HG03064 (cell line): ENCODE data around the gene CACNA1D.

Experiments
- ATAC-seq: cut with Tn5 transposase; IDR thresholded peaks from one replicate; pipeline ENCODE4 v1.9.1; 2021; ENCODE audit warnings: low read depth; ENCODE audit not compliant: unreplicated experiment

The CACNA1D gene

DNA sequence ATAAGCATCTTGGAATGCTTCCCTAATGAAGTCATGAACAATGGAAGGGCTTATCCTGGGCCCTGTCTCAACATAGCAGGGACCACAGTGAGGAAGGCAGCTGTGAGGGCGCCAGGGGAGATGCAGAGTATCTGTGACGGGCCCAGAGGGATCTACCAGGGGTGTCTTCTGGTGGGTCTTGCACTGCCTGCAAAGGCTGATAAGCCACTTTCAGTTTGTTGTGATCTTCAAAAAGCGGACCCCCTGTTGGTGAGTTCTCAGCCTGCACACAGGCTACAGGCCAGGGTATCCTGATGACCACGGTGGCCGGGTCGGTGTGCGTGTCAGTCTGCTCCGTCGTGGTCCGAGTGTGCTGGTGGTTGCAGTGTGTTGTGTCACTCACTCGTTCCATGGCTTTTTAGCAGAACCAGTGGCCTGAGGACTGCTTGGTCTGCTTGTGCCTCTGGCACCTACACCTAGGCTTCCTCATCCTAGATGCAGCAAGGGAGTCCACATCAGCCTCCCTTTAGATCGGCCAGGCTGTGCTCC is 305.0 kb downstream of the CACNA1D start:
- ATAC-seq: no peak

DNA sequence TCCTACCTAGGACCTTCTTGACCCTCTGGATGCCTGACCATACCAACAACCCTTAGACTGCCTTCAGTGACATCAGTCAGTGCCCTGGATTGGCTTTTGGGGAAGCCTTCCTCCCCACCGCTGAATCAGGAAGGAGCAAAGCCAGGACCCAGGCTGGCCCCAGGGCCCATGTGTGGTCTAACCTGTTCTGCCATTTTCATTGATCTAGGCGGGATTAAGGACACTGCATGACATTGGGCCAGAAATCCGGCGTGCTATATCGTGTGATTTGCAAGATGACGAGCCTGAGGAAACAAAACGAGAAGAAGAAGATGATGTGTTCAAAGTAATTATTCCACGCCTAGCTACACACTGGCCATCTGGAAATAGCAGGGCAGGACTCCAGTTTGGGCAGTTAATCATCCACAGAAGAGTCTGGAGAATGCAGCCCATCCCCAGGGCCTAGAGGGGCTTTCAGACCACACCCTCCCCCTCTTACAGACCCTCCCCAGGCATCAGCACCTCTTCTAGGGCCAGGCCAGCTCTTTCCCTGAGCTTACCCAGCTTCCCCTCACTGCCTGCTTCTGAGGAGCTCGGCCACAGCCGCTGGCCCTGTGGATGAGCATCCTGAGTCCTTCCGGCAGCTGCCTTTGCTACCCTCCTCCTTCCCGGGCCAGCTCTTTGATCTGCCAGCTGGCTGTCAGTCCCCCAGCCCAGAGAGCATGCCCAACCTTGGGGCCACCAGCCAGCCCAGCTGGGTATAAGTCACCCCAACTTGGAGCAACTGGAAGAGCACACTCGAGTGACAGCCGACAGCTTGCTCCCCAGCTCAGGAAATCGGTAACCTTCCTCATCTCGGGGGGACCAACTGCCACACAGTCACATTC is 305.9 kb downstream of the CACNA1D start:
- ATAC-seq: no peak

DNA sequence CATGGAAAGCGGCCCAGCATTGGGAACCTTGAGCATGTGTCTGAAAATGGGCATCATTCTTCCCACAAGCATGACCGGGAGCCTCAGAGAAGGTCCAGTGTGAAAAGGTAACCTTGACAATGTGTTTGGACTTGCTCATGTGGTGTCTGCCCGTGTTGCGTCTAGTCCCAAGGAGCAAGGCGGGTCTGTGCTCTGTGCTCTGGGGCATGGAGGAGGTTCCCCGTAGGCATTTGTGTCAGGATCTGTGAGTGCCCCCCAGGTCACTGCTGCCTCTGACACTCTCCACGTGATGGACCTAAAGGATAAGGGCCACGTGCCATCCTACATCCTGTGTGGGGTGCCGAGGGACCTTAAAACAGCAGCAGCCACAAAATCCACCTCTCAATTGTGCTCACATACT is 306.9 kb downstream of the CACNA1D start:
- ATAC-seq: no peak

DNA sequence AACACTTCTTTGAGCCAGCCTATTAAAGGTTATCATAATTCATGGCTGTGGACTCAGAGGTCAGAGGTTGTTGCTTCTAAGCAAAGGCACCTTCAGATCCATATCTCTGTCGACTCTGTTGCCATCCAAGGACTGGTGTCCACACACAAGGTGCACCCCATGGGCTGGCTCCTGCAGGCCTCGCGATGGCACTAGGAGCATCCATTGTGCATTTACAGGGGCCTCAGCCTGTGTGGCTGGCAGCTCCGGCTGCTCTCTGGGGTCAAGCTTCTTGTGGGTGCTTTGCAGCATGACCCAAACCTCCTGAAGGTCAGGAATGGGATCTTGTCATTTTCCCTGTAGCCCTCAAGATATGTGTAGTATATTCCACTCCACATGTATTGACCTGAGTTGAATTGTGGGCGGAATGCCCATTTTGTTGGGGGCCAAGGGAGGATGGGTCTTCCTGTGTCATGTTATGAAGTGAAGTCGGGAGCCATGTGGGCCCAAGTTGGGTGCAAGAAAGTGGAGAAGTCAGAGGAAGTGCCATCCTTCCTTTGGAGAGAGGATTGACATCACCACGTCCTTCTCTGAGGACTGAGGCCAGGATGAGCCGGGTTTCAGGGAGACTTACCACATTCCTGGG is 308.0 kb downstream of the CACNA1D start:
- ATAC-seq: no peak

DNA sequence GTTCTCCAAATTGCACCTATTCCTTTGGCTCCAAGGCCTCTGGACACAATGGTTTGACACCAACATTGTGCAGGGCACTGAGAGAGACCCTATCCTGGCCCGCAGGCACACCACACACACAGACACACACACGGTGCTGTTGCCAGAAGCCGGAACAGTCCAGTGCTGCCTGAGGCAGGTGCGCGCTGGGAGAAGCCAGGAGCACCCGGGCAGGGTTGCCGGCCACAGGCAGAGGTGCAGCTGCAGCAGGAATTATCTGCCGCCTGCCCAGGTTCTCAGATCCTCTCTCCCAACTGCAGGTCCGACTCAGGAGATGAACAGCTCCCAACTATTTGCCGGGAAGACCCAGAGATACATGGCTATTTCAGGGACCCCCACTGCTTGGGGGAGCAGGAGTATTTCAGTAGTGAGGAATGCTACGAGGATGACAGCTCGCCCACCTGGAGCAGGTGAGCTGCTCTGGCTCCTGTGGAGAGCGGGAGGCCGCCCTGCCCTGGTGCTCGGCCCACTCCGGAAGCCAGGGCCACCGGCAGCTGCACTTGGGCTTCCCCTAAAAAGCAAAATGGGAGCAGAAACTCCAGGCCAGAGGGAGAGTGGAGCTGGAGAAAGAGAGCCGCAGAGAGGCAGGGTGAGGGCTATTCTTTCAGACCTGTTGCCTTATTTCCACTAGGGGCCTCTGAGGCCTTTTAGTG is 308.9 kb downstream of the CACNA1D start:
- ATAC-seq: no peak

DNA sequence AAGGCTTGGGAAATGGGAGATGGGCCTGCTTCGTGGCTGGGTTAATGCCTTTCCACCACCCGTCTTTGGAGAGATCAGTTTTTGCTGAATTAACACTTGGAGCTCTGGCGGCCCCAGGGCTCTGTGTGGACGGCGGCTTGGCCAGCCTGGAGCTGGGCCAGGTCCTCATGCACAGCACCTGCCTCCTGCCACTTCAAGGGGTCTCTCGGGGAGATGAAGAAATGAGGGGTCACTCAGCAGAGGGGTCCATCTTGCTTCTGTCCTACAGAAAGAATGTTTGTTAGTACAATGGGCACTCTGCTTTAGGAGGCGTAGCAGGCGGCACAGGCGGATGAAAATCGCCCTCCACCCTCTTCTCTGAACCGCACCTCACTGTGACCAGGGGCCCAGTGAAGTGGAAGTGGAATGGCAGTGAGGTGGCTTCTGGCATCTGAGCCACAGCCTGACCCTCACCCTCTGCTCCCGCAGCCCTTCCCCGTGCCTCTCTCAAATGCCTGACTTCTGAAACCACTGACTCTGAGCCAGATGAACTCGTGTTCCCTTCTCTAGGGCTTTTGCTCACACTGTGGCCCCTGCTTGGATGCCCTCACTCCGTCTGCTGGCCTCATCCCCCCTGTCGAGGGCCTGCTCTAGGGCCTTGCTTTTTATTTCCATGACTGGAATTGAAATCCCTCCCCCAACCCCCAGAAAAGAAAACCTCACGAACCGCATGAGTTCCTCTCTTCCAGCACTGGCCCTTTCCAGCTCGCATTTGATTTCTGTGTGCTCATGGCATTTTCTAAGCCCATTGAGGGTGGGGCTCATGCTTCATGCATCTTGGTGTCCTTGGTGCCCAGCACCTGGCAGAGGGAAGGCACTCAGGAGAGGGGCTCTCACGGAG is 309.6 kb downstream of the CACNA1D start:
- no peak for ATAC-seq

DNA sequence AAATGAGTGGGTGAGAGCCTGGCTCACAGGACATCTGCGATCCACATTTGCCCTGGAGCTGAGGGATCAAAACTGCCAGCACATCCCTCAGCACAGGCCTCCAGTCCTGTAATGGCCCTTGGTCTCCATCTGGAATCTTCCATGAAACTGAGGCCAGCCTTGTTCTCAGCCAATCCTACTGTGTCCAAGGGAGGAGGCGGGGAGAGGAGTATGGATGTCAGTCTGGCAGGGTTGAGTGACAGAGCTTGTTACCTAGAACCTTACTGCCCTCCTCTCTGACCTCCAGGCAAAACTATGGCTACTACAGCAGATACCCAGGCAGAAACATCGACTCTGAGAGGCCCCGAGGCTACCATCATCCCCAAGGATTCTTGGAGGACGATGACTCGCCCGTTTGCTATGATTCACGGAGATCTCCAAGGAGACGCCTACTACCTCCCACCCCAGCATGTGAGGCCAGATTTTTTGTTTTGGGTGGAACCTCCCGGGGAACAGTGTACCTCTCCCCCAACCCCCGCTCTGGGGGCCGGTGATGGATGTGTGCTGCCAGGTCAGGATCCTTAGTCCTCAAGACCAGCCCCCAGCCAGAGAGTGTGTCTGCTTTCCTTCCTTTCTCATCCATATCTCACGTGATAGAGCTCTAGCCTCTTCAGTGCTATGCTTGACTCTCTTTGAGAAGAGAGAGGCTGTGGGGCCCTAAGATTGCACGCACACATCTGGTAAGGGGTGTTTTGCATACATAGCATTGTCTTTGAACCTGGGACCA is 310.5 kb downstream of the CACNA1D start:
- ATAC-seq: no peak

DNA sequence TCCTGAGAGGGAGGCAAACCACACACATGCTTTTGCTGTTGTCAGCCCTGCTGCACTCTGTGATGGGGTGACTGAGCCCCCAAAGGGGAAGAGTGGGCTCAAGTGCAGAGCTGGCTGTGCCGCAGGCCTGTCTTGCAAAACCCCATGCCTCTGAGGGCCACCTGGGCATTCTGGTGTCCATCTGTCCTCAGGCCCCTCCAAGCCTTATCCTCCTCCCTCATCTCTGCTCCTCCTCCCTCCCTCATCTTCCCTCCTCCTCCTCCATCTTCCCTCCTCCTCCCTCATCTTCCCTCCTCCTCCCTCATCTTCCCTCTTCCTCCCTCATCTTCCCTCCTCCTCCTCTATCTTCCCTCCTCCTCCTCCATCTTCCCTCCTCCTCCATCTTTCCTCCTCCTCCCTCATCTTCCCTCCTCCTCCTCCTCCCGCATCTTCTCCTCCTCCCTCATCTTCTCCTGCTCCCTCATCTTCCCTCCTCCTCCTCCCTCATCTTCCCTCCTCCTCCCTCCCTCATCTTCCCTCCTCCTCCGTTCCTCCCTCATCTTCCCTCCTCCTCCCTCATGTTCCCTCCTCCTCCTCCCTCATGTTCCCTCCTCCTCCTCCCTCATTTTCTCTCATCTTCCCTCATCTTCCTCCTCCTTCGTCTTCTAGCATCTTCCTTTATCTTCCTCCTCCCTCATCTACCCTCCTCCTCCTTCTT is 311.2 kb downstream of the CACNA1D start:
- no peak for ATAC-seq

DNA sequence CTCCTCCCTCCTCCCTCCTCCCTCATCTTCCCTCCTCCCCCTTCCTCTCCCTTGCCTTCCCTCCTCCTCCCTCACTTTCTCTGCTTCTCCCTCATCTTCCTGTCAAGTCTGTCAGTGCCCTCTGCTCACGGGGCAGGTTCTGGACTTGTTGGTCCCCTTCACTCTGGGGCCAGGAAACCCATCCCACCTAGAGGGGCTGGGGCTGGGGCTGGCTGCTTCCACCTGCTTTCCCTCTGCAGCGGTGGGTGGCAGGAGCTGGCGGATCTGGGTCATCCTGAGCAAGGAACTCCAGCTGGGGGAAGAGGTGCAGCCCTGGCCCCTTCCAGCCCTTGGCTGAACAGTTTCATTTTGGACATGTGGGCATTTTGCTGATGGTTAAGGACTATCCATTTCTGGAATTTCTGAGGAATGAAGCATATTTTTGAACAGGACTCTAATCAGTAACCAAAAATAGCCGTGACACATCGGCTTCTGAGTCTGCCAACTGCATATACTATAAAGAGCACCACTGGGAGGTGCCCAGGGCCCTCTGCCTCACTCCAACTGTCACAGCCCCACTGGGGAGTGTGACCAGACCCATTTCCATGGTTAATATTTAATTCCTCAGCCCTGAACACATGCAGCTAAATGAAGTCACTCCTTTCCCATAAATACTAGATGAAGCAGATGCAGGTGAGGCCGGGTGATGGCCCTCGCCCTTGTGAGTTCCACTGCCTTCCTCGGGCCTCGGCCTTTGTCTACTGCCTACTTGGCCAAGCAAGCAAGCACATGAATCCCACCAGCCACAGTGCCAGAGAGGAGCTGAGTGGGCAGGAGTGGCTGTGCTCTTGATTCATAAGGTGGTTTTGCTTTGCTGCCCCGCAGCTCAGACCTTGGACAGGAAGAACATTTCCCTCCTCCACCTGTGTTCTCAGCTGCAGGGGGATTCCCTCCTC is 312.0 kb downstream of the CACNA1D start:
- ATAC-seq: no peak

DNA sequence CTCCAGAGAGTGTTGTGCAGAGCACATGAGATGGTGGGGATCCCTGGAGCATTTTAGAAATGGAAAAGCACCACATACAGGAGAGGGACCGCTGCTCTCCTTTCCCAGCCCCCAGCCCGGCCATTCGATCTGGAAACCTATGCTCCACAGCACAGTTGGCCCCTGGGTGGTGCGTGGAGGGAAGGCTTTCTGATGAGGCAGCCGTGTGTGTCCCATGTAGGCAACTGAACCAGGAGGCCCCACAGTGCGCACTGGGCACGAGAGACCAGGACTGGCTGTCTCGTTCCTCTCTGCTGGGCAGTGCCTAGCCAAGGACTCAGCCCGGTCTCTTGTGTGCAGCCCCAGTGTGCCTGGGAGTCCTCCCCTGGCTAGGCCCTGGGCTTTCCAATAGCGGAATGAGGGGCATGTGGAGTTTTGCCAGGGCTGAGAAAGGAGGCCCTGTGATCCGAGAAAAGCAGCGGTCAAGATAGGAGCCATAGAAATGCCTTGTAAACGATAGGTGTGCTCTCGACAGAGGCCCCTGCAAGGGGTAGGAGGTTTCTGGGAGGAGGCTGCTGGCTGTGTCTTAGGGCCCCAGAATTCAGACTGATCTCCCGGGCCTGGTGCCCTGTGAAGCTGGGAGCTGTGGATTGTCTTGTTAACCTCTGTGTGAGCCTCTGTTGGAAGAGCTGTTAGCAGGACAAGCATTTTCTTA is 312.9 kb downstream of the CACNA1D start:
- ATAC-seq: no peak

DNA sequence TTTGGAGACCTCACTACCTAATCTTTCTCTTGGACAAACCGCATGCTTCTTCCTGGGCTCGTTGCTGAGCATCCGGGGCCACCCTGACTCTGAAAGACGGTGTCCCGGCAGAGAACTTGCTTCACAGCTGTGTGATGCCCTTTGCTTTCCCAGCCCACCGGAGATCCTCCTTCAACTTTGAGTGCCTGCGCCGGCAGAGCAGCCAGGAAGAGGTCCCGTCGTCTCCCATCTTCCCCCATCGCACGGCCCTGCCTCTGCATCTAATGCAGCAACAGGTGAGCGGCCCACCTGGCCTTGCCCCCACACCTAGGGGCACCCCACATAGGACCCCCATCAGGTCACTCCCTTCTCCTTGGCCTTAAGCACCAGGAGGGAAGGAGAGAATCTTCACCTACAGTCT is 314.1 kb downstream of the CACNA1D start:
- ATAC-seq: no peak

DNA sequence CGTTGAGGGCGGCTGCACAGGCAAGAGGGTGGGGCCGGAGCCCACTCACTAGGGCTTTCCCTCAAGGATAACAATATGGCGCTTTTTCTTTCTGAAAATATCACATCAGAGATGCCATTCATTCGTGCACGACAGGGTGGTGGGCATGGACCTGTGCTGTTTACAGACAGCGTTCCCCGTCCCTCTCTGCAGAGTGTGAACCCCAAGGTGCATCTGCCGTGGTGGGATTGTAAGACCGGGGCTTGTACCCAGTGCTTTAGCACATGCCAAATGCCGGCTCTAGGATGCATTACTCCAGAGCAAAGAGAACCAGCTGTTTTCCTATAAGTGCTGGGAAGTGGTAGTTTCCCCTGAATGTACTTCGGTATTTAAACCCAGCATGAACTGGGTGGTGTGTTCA is 314.9 kb downstream of the CACNA1D start:
- no peak for ATAC-seq

DNA sequence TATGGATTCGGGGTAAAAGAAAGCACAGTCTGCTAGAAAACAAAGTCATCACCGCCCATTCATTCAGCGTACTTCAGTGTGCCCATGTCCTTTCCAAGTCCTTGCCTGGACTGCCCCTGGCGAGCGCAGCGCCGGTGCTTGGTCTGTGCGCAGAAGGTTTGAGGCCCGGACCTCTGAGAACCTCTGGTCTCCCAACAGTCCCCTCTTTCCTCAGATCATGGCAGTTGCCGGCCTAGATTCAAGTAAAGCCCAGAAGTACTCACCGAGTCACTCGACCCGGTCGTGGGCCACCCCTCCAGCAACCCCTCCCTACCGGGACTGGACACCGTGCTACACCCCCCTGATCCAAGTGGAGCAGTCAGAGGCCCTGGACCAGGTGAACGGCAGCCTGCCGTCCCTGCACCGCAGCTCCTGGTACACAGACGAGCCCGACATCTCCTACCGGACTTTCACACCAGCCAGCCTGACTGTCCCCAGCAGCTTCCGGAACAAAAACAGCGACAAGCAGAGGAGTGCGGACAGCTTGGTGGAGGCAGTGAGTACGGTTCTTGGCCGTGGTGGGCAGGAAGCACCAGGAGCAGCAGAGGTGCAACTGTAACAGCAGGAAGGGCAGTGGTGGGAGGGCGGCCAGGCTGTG is 315.5 kb downstream of the CACNA1D start:
- no peak for ATAC-seq

DNA sequence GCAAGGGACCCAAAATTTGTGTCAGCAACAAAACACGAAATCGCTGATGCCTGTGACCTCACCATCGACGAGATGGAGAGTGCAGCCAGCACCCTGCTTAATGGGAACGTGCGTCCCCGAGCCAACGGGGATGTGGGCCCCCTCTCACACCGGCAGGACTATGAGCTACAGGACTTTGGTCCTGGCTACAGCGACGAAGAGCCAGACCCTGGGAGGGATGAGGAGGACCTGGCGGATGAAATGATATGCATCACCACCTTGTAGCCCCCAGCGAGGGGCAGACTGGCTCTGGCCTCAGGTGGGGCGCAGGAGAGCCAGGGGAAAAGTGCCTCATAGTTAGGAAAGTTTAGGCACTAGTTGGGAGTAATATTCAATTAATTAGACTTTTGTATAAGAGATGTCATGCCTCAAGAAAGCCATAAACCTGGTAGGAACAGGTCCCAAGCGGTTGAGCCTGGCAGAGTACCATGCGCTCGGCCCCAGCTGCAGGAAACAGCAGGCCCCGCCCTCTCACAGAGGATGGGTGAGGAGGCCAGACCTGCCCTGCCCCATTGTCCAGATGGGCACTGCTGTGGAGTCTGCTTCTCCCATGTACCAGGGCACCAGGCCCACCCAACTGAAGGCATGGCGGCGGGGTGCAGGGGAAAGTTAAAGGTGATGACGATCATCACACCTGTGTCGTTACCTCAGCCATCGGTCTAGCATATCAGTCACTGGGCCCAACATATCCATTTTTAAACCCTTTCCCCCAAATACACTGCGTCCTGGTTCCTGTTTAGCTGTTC is 316.9 kb downstream of the CACNA1D start:
- no peak for ATAC-seq

DNA sequence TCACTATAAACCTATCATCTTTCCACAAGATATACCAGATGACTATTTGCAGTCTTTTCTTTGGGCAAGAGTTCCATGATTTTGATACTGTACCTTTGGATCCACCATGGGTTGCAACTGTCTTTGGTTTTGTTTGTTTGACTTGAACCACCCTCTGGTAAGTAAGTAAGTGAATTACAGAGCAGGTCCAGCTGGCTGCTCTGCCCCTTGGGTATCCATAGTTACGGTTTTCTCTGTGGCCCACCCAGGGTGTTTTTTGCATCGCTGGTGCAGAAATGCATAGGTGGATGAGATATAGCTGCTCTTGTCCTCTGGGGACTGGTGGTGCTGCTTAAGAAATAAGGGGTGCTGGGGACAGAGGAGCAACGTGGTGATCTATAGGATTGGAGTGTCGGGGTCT is 318.0 kb downstream of the CACNA1D start:
- no peak for ATAC-seq

DNA sequence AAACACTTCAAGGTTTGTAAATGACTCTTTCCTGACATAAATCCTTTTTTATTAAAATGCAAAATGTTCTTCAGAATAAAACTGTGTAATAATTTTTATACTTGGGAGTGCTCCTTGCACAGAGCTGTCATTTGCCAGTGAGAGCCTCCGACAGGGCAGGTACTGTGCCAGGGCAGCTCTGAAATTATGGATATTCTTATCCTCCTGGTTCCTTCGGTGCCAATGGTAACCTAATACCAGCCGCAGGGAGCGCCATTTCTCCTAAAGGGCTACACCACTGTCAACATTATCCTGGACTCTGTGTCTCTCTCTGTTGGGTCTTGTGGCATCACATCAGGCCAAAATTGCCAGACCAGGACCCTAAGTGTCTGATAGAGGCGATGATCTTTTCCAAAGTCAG is 318.8 kb downstream of the CACNA1D start:
- ATAC-seq: no peak
